ENCODE measurements around the gene SH3RF3. TPM values are rescaled to one million over a fixed set of nuclear protein-coding genes. Genes with fewer than 3 reads are reported as not detected.

Gene SH3RF3
- total and polyA plus RNA-seq, 9 of the 15 experiments (the other 6 are each of a cell fraction or from before 2014, with no cell fraction given), result 0.02 TPM; not detected in 8

DNA sequence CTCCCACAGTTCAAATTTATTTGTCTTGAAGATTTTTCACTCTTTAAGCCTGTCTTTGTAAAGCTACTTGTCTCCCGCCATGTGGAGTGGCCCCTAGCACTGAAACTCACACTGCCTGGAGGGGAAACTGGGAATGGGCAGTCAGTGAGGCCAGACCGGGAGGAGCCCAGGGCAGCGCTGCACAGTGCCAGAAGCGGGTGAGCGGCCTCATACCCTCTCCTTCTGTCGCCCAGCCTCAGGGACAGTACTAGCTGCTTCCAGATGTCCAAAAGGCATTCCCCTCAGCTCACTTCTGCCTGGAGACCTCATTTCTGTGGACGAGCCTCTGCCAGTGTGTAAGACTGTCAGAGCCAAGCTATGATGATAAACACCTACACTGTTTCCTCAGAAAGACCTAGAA is 404.8 kb downstream of the SH3RF3 start (continued):
- TF ChIP-seq, protein P1, sequence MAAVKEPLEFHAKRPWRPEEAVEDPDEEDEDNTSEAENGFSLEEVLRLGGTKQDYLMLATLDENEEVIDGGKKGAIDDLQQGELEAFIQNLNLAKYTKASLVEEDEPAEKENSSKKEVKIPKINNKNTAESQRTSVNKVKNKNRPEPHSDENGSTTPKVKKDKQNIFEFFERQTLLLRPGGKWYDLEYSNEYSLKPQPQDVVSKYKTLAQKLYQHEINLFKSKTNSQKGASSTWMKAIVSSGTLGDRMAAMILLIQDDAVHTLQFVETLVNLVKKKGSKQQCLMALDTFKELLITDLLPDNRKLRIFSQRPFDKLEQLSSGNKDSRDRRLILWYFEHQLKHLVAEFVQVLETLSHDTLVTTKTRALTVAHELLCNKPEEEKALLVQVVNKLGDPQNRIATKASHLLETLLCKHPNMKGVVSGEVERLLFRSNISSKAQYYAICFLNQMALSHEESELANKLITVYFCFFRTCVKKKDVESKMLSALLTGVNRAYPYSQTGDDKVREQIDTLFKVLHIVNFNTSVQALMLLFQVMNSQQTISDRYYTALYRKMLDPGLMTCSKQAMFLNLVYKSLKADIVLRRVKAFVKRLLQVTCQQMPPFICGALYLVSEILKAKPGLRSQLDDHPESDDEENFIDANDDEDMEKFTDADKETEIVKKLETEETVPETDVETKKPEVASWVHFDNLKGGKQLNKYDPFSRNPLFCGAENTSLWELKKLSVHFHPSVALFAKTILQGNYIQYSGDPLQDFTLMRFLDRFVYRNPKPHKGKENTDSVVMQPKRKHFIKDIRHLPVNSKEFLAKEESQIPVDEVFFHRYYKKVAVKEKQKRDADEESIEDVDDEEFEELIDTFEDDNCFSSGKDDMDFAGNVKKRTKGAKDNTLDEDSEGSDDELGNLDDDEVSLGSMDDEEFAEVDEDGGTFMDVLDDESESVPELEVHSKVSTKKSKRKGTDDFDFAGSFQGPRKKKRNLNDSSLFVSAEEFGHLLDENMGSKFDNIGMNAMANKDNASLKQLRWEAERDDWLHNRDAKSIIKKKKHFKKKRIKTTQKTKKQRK (IDR thresholded peaks at IDR 0.05; ENCODE audit: borderline replicate concordance, low read depth, low read length), result no peak
- no peak for TF ChIP-seq TSC22D4 (tag; IDR thresholded peaks at IDR 0.05)
- TF ChIP-seq U2AF1 (optimal IDR thresholded peaks at IDR 0.05; ENCODE audit: low read depth, low read length), result no peak
- TF ChIP-seq RB1 (IDR thresholded peaks at IDR 0.05; ENCODE audit: low read depth), result no peak
- no peak for TF ChIP-seq TEAD4 (IDR thresholded peaks at IDR 0.05; ENCODE audit: low read length)
- TF ChIP-seq TEAD4 (CRISPR knock-in tag; IDR thresholded peaks at IDR 0.05; ENCODE audit: borderline replicate concordance), result no peak

DNA sequence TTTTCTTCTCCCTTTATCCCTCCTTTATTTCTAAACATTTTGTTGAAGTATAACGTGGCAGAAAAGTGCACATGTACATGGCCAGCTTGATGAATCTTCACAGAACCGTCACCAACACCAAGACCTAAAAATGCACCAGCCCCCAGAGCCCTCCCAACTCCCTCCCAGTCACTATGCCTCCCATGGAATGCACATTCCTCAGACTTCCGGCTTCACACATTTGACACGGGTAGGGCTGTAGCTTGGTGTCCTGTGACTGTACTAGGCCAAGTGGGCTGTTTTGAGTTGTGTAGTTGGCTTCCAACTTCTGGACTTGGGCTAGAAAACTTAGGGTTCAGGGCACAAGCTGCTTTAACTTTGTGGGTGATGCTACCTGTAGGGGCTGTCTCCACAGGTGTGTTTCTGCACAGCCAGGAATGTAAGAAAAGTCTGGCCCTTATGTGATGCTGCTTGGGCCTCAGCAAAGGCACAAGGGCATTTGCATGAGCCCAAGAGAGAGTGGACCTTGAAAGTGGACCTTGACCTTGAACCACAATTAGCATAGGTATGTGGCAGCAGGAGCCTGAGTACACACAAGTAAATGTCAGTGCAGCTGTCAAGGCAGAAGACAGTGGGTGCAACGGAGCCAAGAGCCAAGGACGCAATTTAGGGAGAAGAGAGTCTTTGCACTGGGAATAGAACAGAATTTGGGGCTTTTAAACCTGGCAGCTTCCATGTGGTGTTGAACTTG is 406.4 kb downstream of the SH3RF3 start:
- DNase-seq (ENCODE audit: extremely low read depth in 1 of 4, low spot score in 3 of 4) (no peak), FAIRE-seq (no peak), ATAC-seq (no peak)
- H3K4me2 ChIP-seq (ENCODE audit: insufficient read depth, low read length), result no peak overlapping the region
- no peaks in the 10 kb centered on the region for H3K79me2 ChIP-seq (ENCODE audit: control insufficient read depth, insufficient read depth, low read length)
- no peaks in the 10 kb centered on the region for H3K36me3 ChIP-seq (ENCODE audit: control insufficient read depth, insufficient read depth, low read length)
- H4K20me1 ChIP-seq (replicated peaks; ENCODE audit: control insufficient read depth, insufficient read depth, low read length), result no peaks in the 10 kb centered on the region; the same call in 1 of the 2 replicates
- ChIA-PET CTCF (ENCODE audit: low intra/inter-chr PET ratio) (interaction anchor here (0.6 kb wide), 1 partner anchor 604 kb away, joined by 3 read pairs; no protein-coding TSS in a partner anchor), POLR2A (no interaction called here)
- WGBS (ENCODE audit: insufficient coverage, low coverage, missing lambda C conversion rate), result 0% methylated on average over 6 of the region's 6 CpGs
- no peaks in the 10 kb centered on the region for H3K4me1 ChIP-seq (replicated peaks in 1 of 2; ENCODE audit: control insufficient read depth in 2 of 2, insufficient read depth in 2 of 2, low read length in 2 of 2)
- H3K27ac ChIP-seq (ENCODE audit: extremely low read depth, low read depth, low read length), result no peak overlapping the region
- in situ Hi-C loops (cut with MboI) (no loop called here), intact Hi-C loops (cut with micrococcal nuclease) (no loop called here)
- H3K27me3 ChIP-seq (ENCODE audit: control insufficient read depth in 2 of 2, insufficient read depth in 2 of 2, low read length in 2 of 2), result peaks cover 0 to 36% of the 10 kb centered on the region in 2 experiments; a peak in 3 of 5 replicates
- BruUV-seq (replicated peaks), result no TSS peak
- no peak overlapping the region for H3K4me3 ChIP-seq
- H3K9me3 ChIP-seq (replicated peaks; ENCODE audit: control insufficient read depth, insufficient read depth, low read depth, low read length), result no peaks in the 10 kb centered on the region
- H3K9ac ChIP-seq (ENCODE audit: insufficient read depth in 1 of 2, low read depth in 2 of 2, low read length in 2 of 2), result no peak overlapping the region
- H2AFZ ChIP-seq (ENCODE audit: low read depth, low read length), result no peak overlapping the region
- no peaks in the 10 kb centered on the region for H3K9me1 ChIP-seq (ENCODE audit: control insufficient read depth, insufficient read depth, low read length)
- TF ChIP-seq, protein P2, sequence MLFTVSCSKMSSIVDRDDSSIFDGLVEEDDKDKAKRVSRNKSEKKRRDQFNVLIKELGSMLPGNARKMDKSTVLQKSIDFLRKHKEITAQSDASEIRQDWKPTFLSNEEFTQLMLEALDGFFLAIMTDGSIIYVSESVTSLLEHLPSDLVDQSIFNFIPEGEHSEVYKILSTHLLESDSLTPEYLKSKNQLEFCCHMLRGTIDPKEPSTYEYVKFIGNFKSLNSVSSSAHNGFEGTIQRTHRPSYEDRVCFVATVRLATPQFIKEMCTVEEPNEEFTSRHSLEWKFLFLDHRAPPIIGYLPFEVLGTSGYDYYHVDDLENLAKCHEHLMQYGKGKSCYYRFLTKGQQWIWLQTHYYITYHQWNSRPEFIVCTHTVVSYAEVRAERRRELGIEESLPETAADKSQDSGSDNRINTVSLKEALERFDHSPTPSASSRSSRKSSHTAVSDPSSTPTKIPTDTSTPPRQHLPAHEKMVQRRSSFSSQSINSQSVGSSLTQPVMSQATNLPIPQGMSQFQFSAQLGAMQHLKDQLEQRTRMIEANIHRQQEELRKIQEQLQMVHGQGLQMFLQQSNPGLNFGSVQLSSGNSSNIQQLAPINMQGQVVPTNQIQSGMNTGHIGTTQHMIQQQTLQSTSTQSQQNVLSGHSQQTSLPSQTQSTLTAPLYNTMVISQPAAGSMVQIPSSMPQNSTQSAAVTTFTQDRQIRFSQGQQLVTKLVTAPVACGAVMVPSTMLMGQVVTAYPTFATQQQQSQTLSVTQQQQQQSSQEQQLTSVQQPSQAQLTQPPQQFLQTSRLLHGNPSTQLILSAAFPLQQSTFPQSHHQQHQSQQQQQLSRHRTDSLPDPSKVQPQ (CRISPR knock-in tag; IDR thresholded peaks at IDR 0.05; ENCODE audit: borderline replicate concordance), result no peak
- TF ChIP-seq, protein P3, sequence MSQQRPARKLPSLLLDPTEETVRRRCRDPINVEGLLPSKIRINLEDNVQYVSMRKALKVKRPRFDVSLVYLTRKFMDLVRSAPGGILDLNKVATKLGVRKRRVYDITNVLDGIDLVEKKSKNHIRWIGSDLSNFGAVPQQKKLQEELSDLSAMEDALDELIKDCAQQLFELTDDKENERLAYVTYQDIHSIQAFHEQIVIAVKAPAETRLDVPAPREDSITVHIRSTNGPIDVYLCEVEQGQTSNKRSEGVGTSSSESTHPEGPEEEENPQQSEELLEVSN (IDR thresholded peaks at IDR 0.05; ENCODE audit: borderline replicate concordance in 1 of 2, extremely low read depth in 1 of 2, insufficient read depth in 1 of 2, insufficient read length in 1 of 2, low read depth in 1 of 2, low read length in 1 of 2, poor library complexity in 1 of 2, severe bottlenecking in 1 of 2), result no peak
- TF ChIP-seq KHSRP (IDR thresholded peaks at IDR 0.05) (no peak), BRF1 (IDR thresholded peaks at IDR 0.05; ENCODE audit: borderline replicate concordance, extremely low read depth, insufficient read length) (no peak), PTRF (tag; IDR thresholded peaks at IDR 0.05) (no peak)
